ENCODE measurements around the gene CST4.
"Not testable (repeated sequence)": the region's sequence is repeated elsewhere in the genome, so short reads cannot be mapped to it uniquely, and the experiment has no call there.

CST4 gene

GRCh38 chr20:23690581-23690980 lies 1.7 kb upstream of the CST4 start:
- in situ Hi-C loops (cut with MboI; ENCODE audit: low sequenced_read_pairs), result no loop called here

- in situ Hi-C loops (cut with MboI; ENCODE audit: low sequenced_read_pairs), result no loop called here
Measured at GRCh38 chr20:23689399-23689690, 507 bp upstream of the CST4 start.

GRCh38 chr20:23687986-23688385 lies 852 bp downstream of the CST4 start:
- in situ Hi-C loops (cut with MboI; ENCODE audit: low sequenced_read_pairs), result no loop called here

- in situ Hi-C loops (cut with MboI; ENCODE audit: low sequenced_read_pairs), result no loop called here
Measured at GRCh38 chr20:23686046-23686750, 2.6 kb downstream of the CST4 start.

- in situ Hi-C loops (cut with MboI; ENCODE audit: low sequenced_read_pairs), result not testable (repeated sequence)
Measured at GRCh38 chr20:23685529-23685896, 3.3 kb downstream of the CST4 start.

- in situ Hi-C loops (cut with MboI; ENCODE audit: low sequenced_read_pairs), result no loop called here
Measured at GRCh38 chr20:23684261-23684660, 4.6 kb downstream of the CST4 start.

GRCh38 chr20:23683807-23684206 lies 5.0 kb downstream of the CST4 start:
- in situ Hi-C loops (cut with MboI; ENCODE audit: low sequenced_read_pairs), result no loop called here

GRCh38 chr20:23683281-23683680 lies 5.6 kb downstream of the CST4 start:
- in situ Hi-C loops (cut with MboI; ENCODE audit: low sequenced_read_pairs), result no loop called here

GRCh38 chr20:23680146-23680545 lies 8.7 kb downstream of the CST4 start:
- in situ Hi-C loops (cut with MboI; ENCODE audit: low sequenced_read_pairs), result no loop called here

DNA sequence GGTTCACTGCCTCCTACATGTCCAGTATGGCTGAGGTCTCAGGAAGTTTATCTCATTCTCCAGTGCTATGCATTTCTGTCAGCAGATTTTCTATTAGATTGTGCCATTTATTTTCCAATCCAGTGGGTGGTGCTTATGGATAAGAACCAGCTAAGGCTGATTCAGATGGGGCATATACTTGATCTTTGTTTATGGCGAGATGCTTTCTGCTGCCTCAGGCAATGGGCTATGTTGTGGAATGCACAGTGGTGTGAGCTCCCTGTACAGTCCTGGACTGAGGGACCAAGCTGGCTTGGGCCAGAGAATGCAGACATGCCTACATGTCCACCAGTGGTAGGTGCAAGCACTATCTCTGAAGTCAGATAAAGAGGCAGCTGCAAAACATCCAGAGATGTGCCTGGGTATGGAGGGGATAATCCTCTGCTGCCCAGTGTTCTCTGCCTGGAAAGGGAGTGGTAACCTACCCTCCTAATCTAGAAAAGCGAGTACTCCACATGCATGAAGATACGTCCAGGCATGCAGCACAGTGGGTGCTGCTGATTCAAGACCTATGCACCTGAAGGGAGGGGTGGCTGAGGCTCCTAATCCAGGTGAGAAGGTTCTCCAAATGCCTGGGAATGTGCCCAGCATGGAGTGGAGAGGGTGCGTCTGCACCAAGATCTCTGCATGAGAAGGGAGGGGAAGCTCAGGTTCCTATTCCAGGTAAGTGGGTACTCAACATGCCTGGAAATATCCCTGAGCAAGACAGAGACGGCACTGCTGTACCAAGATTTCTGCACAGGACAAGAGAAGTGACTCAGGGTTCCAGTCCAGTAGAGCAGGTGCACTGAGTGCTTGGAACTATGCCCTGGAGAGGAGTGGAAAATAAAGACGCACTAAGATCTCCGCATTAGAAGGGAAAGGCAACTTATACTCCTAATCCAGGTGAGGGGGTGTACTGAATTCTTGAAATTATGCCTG lies 9.4 kb downstream of the CST4 start:
- in situ Hi-C loops (cut with MboI; ENCODE audit: low sequenced_read_pairs), result no loop called here

GRCh38 chr20:23673209-23673608 lies 15.6 kb downstream of the CST4 start:
- in situ Hi-C loops (cut with MboI; ENCODE audit: low sequenced_read_pairs), result no loop called here

GRCh38 chr20:23672158-23672557 lies 16.7 kb downstream of the CST4 start:
- in situ Hi-C loops (cut with MboI; ENCODE audit: low sequenced_read_pairs), result no loop called here

DNA sequence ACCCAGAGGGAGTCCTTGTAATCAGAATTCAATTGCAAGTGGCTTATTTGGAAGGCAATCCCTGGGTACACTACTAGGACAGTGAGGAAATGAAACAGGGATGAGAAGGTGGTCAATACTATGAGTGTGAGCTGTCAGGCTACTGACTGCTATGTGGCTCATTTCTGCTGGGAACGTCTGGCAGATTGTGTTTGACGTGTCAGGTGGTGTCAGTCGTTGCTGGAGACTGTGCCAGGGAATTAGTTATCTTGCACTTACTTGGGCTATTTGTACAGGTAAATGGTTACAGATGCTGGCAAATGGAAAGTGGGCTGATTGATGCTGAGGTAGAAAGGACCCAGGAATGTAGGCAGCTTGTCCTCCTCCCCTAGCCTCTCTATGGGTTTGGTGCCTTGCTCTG lies 17.4 kb downstream of the CST4 start:
- in situ Hi-C loops (cut with MboI; ENCODE audit: low sequenced_read_pairs), result no loop called here

DNA sequence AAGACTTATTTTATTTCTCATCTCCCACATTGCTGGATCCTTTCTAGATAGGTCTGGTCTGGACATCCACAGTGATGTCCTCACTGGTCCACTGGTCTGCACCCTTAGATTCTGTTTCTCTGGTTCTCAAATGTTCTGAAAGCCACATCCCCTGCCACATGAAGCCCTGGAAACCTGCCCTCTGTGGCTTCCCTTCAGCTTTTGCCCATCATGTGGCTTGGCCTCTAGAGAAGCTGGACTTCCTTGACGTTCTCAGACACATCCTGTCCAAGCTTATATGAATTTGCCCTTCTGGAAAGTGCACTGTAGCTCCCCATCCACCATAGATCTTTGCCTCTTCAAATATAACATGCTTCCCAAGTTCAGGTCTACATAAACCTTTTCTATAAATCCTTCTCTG lies 18.5 kb downstream of the CST4 start:
- in situ Hi-C loops (cut with MboI; ENCODE audit: low sequenced_read_pairs), result no loop called here

GRCh38 chr20:23669866-23670265 lies 19.0 kb downstream of the CST4 start:
- in situ Hi-C loops (cut with MboI; ENCODE audit: low sequenced_read_pairs), result no loop called here

DNA sequence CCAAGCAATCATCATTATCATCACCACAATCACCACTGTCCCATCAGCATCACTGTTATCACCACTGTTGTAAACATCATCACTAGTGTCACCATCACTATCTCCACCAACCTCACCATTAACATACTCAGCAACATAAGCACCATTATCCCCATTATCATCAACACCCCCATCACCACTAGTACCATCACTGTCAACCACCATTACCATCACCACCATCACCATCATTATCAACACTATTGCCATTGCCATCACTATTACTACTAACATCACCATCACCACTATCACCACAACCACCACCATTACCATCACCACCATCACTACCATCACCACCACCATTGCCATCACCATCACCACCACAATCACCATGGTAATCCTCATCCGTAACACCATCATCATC lies 19.5 kb downstream of the CST4 start:
- in situ Hi-C loops (cut with MboI; ENCODE audit: low sequenced_read_pairs), result no loop called here

DNA sequence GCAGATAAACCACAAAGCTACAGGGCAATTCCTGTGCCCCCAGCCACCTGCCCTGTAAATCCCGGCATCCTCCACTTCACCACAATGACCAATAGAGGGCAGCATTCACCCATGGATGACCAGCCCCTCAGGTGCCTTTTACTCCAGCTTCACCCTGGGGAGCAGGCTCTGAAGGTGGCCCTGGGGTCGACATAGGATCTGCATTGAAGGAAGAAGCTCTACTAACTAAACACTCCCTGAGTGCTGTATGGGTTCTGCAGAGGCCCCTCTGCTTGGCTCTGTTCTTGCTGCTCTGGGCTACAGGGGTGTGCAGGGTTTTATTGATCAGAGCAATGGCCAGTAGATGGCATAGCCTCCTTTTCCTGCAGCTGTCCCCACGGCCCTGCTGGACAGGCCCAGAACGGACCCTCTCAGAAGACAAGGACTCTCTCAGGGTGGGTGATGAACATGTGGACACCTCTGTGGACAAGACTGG lies 20.3 kb downstream of the CST4 start:
- in situ Hi-C loops (cut with MboI; ENCODE audit: low sequenced_read_pairs), result no loop called here

GRCh38 chr20:23667666-23668065 lies 21.2 kb downstream of the CST4 start:
- in situ Hi-C loops (cut with MboI; ENCODE audit: low sequenced_read_pairs), result no loop called here

GRCh38 chr20:23666698-23667097 lies 22.1 kb downstream of the CST4 start:
- in situ Hi-C loops (cut with MboI; ENCODE audit: low sequenced_read_pairs), result no loop called here

DNA sequence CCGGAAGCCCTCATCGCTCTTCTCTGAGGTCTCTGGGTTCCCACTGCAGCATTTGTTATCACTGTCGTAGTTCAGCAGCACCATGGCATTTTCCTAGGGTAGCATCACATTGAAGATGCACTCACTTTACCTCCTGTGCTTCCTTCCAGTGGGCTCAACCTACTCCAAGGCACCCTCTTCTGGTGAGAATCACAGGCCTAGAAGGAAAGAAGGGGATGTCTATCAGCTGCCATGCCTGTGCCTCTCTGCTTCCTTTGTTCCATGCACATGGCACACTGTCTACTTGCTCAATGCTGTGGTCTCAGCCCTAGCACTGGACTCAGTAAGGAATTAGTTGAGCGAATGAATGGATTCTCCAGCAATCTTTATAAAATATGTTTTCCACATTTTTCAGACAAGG lies 22.6 kb downstream of the CST4 start:
- in situ Hi-C loops (cut with MboI; ENCODE audit: low sequenced_read_pairs), result no loop called here

DNA sequence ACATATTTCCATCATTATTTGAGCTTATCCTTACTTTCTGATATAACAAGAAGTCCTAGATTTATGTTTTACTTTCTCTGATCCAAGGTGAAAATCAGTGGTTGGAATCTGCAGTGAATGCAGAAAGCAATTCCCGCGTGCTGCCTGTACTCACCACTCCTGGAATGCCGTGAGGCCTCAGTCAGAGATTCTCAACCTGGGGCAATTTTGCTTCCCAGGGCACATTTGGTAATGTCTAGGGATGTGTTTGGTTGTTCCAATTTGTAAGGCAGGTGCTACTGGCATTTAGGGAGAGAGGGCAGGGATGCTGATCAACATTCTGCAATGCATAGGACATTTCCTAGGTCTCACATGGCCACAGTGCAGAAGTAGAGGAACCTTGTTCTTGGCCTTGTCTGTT lies 23.9 kb downstream of the CST4 start:
- in situ Hi-C loops (cut with MboI; ENCODE audit: low sequenced_read_pairs), result no loop called here

DNA sequence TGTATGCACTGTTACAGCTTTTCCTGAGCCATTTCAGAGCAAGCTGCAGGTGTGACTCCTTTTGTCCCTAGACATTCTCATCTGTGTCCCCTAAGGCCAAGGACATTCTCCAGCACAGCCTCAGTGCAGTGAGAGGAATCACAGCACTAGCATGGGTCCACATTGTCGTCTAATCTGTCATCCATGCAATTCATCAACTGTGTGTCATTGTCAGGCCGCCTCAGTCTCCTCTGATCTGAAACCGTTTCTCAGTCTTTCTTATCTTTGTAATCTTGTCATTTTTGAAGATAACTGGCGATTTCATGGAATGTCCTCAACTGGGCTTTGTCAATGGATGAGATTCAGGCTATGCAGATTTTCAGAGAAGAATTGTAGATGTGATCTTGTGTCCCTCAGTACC lies 24.8 kb downstream of the CST4 start:
- in situ Hi-C loops (cut with MboI; ENCODE audit: low sequenced_read_pairs), result not testable (repeated sequence)
